Colonic mucosa (tissue), 4 donors: ENCODE data around the gene SEPTIN11. TPM values are rescaled to one million over a fixed set of nuclear protein-coding genes. Genes with fewer than 3 reads are reported as not detected.

Source experiments
- DNase-seq: peaks from one replicate; pipeline ENCODE4 v3.0.0-alpha.2; 2020
- H3K27ac ChIP-seq: fragments of 200-600 bp; one replicate; pipeline ENCODE4 v1.8.0; 2021
- H3K27me3 ChIP-seq: fragments of 200-600 bp; one replicate; pipeline ENCODE4 v1.8.0; 2021
- H3K36me3 ChIP-seq: fragments of 200-600 bp; one replicate; pipeline ENCODE4 v1.8.0; 2021
- H3K4me1 ChIP-seq: fragments of 200-600 bp; one replicate; pipeline ENCODE4 v1.8.0; 2021; ENCODE audit warnings: mild to moderate bottlenecking
- H3K4me3 ChIP-seq: fragments of 200-600 bp; one replicate; pipeline ENCODE4 v1.8.0; 2021
- H3K9ac ChIP-seq, 2 donors: one replicate each; pipeline ENCODE4 v1.7.0; 2013; ENCODE audit warnings: control low read depth in 2 of 2, low read depth in 2 of 2, low read length in 2 of 2
- H3K9me3 ChIP-seq: fragments of 200-600 bp; one replicate; pipeline ENCODE4 v1.8.0; 2021
- intact Hi-C: fragments of 100-400 bp; cut with DNase I; formaldehyde crosslinking; loops from one replicate; pipeline ENCODE4 v1.14.1; 2022
- total RNA-seq, 2 donors: library from RNA; stranded (reverse); fragmentation: NEBNext Ultra II Directional in 1 of 2; extraction: Animal tissue kit (Norgen Biotek cat#: 25700) in 1 of 2; gene quantifications; one replicate each; pipeline ENCODE4 v1.2.1, GENCODE V29; 2021
- TF ChIP-seq, protein P1 (sequence below): fragments of 200-600 bp; IDR thresholded peaks from one replicate; pipeline ENCODE4 v1.8.0; 2022; ENCODE audit warnings: antibody characterized with exemption, mild to moderate bottlenecking
- donor health status: healthy.
- donor health status: DM: no; HTN: no; CAD: no.
- donor health status: DM: no; HTN: no; CAD: no.

The SEPTIN11 gene
- total RNA-seq, 2 donors from 2014 or later = 114 to 134 TPM

DNA sequence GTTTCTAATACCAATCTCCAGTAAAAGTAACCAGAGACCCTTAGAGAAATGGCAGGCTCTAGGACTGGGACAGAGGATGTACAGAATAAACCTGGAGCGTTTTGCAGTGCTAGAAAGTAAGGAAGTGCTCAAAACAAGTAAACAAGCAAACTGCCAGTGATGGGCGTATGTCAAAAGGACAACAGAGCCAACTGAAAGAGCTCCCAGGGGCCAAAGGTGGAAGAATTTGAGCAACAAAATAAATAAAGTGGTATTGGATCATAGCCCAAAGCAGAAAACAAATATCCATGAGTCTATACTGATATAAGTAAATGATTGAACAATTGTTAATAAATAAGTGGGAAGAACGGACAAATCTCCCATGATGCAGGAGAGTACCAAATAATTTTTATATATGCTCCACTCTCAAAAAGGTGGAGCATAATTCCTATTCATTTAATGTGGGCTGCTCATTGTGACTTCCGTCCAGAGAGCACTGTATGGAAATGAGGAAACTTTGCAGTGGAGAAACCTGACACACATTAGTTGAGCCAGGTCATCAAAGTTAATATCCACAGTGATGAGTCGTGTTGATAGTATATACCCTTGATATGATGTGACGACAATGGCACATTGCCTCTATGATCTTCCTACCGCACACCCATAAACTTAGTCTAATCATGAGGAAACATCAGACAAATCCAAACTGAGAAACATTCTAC is 17.8 kb upstream of the SEPTIN11 start:
- intact Hi-C loops = no loop called here
- no peak overlapping the region for H3K4me3 ChIP-seq
- H3K9ac ChIP-seq = no peak overlapping the region
- no peak for DNase-seq
- no peaks in the 10 kb centered on the region for H3K27me3 ChIP-seq
- TF ChIP-seq, protein P1, sequence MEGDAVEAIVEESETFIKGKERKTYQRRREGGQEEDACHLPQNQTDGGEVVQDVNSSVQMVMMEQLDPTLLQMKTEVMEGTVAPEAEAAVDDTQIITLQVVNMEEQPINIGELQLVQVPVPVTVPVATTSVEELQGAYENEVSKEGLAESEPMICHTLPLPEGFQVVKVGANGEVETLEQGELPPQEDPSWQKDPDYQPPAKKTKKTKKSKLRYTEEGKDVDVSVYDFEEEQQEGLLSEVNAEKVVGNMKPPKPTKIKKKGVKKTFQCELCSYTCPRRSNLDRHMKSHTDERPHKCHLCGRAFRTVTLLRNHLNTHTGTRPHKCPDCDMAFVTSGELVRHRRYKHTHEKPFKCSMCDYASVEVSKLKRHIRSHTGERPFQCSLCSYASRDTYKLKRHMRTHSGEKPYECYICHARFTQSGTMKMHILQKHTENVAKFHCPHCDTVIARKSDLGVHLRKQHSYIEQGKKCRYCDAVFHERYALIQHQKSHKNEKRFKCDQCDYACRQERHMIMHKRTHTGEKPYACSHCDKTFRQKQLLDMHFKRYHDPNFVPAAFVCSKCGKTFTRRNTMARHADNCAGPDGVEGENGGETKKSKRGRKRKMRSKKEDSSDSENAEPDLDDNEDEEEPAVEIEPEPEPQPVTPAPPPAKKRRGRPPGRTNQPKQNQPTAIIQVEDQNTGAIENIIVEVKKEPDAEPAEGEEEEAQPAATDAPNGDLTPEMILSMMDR = no peak
- H3K27ac ChIP-seq = no peak overlapping the region
- no peaks in the 10 kb centered on the region for H3K4me1 ChIP-seq
- no peaks in the 10 kb centered on the region for H3K36me3 ChIP-seq
- H3K9me3 ChIP-seq = no peaks in the 10 kb centered on the region

DNA sequence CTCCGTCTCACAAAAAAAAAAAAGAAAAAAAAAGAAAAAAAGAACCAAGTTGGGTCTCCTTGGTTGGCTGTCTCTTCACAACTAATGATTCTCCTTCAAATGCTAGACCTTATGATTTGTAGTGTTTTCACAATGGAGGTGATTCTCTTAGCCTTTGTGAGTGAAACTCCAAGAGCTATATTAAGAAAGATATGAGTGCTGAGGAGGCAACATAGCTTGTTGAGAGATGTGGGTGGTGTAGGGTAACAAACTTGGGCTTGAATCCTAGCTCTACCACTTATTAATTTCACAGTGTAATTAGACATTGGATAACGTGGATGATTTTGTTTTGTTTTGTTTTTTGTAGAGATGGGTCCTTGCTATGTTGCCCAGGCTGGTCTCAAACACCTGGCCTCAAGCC is 10.4 kb upstream of the SEPTIN11 start:
- Histone ChIP-seq H3K36me3 (no peaks in the 10 kb centered on the region), H3K4me3 (no peak overlapping the region), H3K4me1 (no peaks in the 10 kb centered on the region), H3K27me3 (no peaks in the 10 kb centered on the region), H3K27ac (no peak overlapping the region), H3K9ac (no peak overlapping the region), H3K9me3 (no peaks in the 10 kb centered on the region)
- DNase-seq = no peak
- TF ChIP-seq, protein P1 = no peak
- intact Hi-C loops = no loop called here

DNA sequence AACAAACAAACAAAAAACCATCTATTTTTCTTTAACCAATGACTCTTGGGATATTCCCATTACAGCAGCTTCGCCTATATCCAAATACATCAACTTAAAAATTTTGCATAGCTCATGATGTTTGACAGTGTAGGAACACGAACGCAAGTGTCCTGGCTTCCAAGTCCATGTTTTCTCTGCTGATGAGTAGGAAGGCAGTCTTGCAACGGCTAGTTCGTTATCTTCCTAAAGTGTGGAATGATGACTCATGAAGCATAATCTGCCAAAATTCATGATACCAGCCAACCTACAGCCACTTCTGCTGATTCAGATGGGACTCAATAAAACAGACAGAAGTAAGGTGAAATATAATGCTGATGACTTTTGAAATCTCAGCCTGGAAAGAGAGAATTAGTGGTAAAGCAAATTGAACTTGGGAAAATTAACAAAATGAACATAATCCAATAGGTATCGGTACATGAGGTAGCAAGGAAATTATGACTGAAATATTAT is 6.4 kb upstream of the SEPTIN11 start:
- TF ChIP-seq, protein P1 = no peak
- H3K4me3 ChIP-seq = no peak overlapping the region
- H3K9me3 ChIP-seq = no peaks in the 10 kb centered on the region
- no peaks in the 10 kb centered on the region for H3K36me3 ChIP-seq
- no peak overlapping the region for H3K27ac ChIP-seq
- intact Hi-C loops = no loop called here
- H3K27me3 ChIP-seq = no peaks in the 10 kb centered on the region
- no peak overlapping the region for H3K9ac ChIP-seq
- no peak for DNase-seq
- no peaks in the 10 kb centered on the region for H3K4me1 ChIP-seq

DNA sequence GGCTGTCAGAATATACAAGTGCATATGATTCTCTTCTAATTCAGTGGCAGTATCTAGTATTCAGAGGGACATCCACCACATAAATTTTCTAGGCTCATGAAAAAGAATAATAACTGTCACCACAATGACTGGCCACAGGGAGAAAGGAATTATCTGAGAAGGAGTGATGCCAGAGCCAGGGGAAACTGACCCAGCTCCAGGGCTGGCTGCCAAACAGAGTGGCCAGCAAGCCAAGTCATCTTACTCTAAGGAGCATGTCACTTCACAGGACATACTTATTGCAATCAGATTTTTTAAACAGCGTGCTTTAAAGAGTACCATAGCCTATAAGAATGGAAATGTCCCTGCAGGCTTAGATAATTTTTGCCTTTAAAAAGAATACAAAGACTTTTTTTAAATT is 5.8 kb upstream of the SEPTIN11 start:
- H3K9ac ChIP-seq = no peak overlapping the region
- intact Hi-C loops = no loop called here

DNA sequence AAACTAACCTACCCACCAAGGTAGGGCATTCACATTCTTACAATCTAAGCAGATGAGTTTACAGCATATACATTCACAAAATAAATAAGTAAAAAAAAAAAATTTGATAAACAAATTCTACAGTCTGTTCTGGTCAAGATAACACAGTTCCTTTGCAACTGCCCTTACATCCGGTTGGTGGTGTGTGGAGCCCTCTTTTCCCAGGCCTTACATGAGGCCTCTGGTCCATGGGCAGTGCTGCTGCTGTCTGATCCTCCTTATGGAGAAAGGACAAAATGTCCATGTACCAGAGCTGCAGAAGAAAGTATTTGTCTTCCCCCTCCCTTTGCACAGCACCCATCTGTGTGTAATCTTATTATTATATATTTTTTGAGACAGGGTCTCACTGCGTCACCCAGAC is 2.2 kb upstream of the SEPTIN11 start:
- H3K4me3 ChIP-seq = no peak overlapping the region
- TF ChIP-seq, protein P1 = no peak
- no peak overlapping the region for H3K9ac ChIP-seq
- no peaks in the 10 kb centered on the region for H3K36me3 ChIP-seq
- DNase-seq = no peak
- no peaks in the 10 kb centered on the region for H3K9me3 ChIP-seq
- H3K27ac ChIP-seq = no peak overlapping the region
- intact Hi-C loops = no loop called here
- no peaks in the 10 kb centered on the region for H3K27me3 ChIP-seq
- H3K4me1 ChIP-seq = no peaks in the 10 kb centered on the region

More for the DNA sequence above, 5.8 kb upstream of the SEPTIN11 start:
- TF ChIP-seq, protein P1 = no peak
- Histone ChIP-seq H3K36me3 (no peaks in the 10 kb centered on the region), H3K27ac (no peak overlapping the region), H3K27me3 (no peaks in the 10 kb centered on the region), H3K4me1 (no peaks in the 10 kb centered on the region), H3K9me3 (no peaks in the 10 kb centered on the region), H3K4me3 (no peak overlapping the region)
- DNase-seq = no peak
